NCI-H524 (cell line): ENCODE data around the gene ACIN1.
A peak's percentile ranks its signal among the peaks of the same experiment; 100 is the strongest.
"Not testable (repeated sequence)": the region's sequence is repeated elsewhere in the genome, so short reads cannot be mapped to it uniquely, and the experiment has no call there.

Source experiments
- DNase-seq, 2 experiments: peaks; one replicate each; lab custom pipeline; 2025; lab: John Stamatoyannopoulos, UW

ACIN1 gene

DNA sequence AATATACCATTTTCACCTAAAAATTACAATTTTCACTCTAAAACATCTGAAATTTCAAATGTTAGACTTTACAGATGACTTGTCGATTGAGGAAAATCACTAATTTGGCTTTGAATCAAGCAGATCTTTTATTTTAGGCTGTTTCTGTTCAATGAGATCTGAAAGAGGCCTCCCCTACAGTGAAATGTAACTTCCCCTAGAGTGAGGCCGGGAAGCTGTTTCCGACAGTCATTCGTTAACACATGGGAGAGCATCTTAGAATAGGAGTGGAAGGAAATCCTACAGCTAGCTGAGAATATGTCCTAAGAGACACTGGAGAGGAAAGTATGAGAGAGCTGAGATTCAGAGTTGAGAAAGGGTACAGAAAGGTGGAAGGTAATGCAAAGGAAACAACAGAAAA, 79.3 kb downstream of the ACIN1 start:
- no peak for DNase-seq

DNA sequence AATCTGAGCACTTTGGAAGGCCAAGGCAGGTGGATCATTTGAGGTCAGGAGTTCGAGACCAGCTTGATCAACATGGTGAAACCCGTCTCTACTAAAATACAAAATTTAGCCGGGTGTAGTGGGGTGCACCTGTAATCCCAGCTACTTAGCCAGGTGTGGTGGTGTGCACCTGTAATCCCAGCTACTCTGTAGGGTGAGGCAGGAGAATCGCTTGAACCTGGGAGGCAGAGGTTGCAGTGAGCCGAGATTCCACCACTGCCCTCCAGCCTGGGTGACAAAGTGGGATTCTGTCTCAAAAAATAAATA, 81.2 kb downstream of the ACIN1 start:
- not testable (repeated sequence) for DNase-seq

DNA sequence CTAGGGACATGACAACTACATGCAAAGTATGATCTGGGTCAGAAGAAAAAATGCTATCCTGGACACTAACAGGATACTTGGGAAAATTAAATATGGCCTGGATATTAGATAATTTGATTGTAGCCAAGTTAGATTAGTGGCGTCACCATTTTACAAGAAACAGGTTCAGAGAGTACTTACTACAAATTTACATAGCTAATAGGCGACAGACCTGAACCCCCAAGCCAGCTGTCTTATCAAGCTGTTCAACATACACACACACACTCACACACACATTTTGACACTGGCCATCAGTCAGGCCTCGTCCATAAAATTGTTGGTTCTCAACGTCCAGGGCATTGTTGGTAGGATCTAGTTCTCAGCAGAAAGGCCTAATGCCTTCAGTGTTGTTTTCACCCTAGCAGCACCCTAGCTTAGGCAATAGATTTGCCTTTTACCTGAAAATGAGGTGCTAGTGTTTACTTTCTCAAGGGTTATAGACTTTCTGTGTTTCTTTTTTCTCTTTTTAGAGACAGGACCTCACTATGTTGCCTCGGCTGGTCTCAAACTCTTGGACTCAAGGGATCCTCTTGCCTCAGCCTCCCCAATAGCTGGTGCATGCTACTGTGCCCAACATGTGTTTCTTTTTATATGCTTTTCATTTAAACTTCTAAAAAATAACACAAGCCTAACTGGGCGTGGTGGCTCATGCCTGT, 81.7 kb downstream of the ACIN1 start:
- DNase-seq, result peak; percentile 66 to 94

DNA sequence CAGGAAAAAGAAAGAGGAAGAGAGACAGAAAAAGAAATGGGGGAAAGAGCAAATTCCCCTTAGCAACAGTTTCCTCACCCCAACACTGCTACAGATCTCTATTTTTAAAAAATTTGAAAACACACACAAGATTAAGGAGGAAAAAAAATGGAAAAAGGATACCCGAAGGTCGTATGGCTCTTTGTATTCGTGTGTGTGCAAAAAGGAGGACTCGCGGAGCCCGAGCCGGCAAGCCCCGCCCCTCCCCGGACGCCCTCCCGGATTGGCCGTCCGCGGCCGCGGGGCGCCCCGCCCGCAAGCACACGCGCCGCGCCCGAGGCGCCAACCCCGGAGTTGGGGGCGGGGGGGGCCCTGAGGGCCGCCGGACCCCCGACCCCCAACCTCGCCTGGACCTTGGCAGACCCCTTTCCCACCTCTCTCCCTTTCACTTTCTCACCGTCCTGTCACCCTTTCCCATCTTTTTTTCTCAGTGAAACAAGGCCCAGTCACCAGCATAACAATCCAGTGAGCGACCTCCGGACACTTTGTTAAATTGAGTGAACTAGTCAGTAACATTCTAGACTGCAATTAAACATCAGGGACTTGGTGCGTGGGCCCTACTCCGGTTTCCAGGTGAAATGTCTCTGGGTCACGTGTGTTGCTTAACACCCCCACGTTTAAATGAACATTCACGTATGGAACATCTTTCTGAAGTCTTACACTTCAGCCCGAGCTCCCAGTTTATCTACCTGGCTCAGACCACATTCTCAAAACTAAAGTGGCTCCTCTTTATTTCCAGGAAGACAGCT, 84.8 kb downstream of the ACIN1 start, which contains the start of gene C14orf93:
TSS of gene C14orf93 (minus strand) at position 205 of the 788 bp plus-strand sequence. CDS start 11,120 bp downstream, outside the sequence.
- DNase-seq, result peak; percentile 70 to 80

DNA sequence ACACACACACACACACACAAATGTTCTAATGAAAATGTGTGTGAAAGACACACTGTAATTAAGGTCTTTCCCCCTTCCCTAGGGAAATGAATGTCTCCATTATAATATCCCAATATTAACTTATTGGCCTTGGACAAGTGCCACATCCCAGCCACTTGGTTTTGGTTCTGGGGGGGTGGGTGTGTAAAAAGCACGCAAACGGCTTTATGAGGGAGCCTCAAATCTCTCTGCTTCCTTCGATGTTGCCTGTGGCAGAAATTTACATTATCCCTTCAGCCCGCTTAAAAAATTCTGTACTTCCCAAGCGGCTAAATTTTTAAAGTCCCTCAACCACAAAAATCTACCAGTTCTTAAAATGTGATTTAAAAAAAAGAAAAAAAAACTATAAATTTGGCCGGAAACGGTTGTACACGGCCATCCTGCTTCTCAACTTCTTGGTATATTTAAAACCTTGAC, 85.4 kb downstream of the ACIN1 start:
- no peak for DNase-seq

DNA sequence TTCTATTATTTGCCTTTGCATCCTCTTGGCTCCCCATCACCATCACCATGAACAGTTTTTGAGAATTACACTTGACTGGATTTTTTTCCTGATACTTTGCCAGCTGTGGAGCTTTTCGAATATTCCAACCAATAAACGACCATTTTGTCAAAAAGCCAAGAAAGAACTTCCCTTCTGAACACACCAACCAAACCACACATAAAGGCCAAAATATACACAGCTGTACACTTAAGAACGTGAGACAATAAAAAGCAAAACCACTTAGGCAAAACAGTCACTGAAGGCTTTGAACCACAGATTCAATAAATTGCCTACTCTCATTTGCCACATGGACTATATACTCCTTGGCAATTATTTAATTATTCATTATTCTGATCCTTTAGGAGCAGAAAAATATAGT, 86.1 kb downstream of the ACIN1 start:
- no peak for DNase-seq
